ENCODE measurements around the gene TAF1D.
A peak's percentile ranks its signal among the peaks of the same experiment; 100 is the strongest.
"Not testable (repeated sequence)": the region's sequence is repeated elsewhere in the genome, so short reads cannot be mapped to it uniquely, and the experiment has no call there.

The TAF1D gene

GRCh38 chr11:93746101-93746500 is 4.8 kb upstream of the TAF1D start:
- DNase-seq = no peak

- DNase-seq = not testable (repeated sequence)
Observed at GRCh38 chr11:93745005-93745755, 3.9 kb upstream of the TAF1D start.

GRCh38 chr11:93744669-93745004 is 3.3 kb upstream of the TAF1D start:
- DNase-seq = no peak

- DNase-seq = no peak
Observed at GRCh38 chr11:93743291-93743690, 2.0 kb upstream of the TAF1D start.

- no peak for DNase-seq
Observed at GRCh38 chr11:93741882-93742226, 559 bp upstream of the TAF1D start.

- DNase-seq = peak; percentile 56
Observed at GRCh38 chr11:93740730-93741093, 583 bp downstream of the TAF1D start.

GRCh38 chr11:93740031-93740729 is 1.1 kb downstream of the TAF1D start:
- peak; percentile 22 for DNase-seq

GRCh38 chr11:93738647-93739081 is 2.6 kb downstream of the TAF1D start:
- DNase-seq = no peak

GRCh38 chr11:93737904-93738612 is 3.2 kb downstream of the TAF1D start:
- DNase-seq = no peak

- DNase-seq = no peak
Observed at GRCh38 chr11:93736129-93736528, 5.2 kb downstream of the TAF1D start.

- no peak for DNase-seq
Observed at GRCh38 chr11:93735627-93736026, 5.7 kb downstream of the TAF1D start.

GRCh38 chr11:93734427-93735222 is 6.7 kb downstream of the TAF1D start:
- DNase-seq = no peak

- DNase-seq = no peak
Observed at GRCh38 chr11:93733474-93733873, 7.8 kb downstream of the TAF1D start.

- DNase-seq = no peak
Observed at GRCh38 chr11:93732237-93732892, 8.9 kb downstream of the TAF1D start.

- DNase-seq = no peak
Observed at GRCh38 chr11:93730108-93731107, 10.9 kb downstream of the TAF1D start.

- no peak for DNase-seq
Observed at GRCh38 chr11:93729129-93729616, 12.1 kb downstream of the TAF1D start.

GRCh38 chr11:93728792-93729128 is 12.5 kb downstream of the TAF1D start:
- no peak for DNase-seq

- DNase-seq = no peak
Observed at GRCh38 chr11:93727985-93728791, 13.1 kb downstream of the TAF1D start.

GRCh38 chr11:93724089-93724488 is 17.2 kb downstream of the TAF1D start:
- no peak for DNase-seq

- no peak for DNase-seq
Observed at GRCh38 chr11:93720522-93720921, 20.8 kb downstream of the TAF1D start.

Measured in central memory CD4-positive, alpha-beta T cell (primary cell).